22Rv1 (cell line): ENCODE measurements around the gene SAMD4A.

Experiments used
- ZFX ChIP-seq: fragments of 450-650 bp; IDR thresholded peaks from 2 replicates; pipeline ENCODE4 v1.6.1; 2017; ENCODE audit warnings: antibody characterized with exemption, borderline replicate concordance
- TF ChIP-seq, protein P1 (sequence below): fragments of 450-650 bp; IDR thresholded peaks from 2 replicates; pipeline ENCODE4 v1.5.1; 2017; ENCODE audit warnings: mild to moderate bottlenecking

DNA sequence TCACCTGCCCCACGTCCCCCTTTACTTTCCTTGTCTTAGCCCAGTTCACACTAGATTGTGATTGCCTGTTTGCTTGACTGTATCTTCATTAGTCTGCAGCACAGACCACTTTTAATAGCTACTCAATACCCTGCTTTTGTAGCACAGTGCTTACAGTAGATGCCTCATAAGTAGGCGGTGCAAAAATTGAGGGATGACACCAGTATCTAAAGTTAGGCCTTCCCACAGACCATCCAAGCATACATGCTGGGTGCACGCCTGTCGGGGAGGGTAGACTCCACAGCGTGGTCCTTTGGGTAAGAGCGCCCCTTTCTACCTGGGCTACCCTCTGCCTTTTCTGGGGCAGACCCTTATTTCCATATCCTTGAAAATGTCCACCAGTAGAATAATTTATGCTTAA, 194.9 kb downstream of the SAMD4A start:
- no peak for TF ChIP-seq ZFX
- TF ChIP-seq, protein P1, sequence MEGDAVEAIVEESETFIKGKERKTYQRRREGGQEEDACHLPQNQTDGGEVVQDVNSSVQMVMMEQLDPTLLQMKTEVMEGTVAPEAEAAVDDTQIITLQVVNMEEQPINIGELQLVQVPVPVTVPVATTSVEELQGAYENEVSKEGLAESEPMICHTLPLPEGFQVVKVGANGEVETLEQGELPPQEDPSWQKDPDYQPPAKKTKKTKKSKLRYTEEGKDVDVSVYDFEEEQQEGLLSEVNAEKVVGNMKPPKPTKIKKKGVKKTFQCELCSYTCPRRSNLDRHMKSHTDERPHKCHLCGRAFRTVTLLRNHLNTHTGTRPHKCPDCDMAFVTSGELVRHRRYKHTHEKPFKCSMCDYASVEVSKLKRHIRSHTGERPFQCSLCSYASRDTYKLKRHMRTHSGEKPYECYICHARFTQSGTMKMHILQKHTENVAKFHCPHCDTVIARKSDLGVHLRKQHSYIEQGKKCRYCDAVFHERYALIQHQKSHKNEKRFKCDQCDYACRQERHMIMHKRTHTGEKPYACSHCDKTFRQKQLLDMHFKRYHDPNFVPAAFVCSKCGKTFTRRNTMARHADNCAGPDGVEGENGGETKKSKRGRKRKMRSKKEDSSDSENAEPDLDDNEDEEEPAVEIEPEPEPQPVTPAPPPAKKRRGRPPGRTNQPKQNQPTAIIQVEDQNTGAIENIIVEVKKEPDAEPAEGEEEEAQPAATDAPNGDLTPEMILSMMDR, result no peak
